GM12878 (cell line): Measurements from ENCODE around the gene CNKSR1. TPM values are rescaled to one million over a fixed set of nuclear protein-coding genes. Genes with fewer than 3 reads are reported as not detected.

Source experiments
- ATAC-seq: fragments of 200-7000 bp; cut with Tn5 transposase; 3 replicates; pipeline ENCODE4 v1.9.1; 2020; ENCODE audit warnings: mild to moderate bottlenecking, moderate library complexity
- BruUV-seq: library from RNA; stranded (reverse); fragments of 400-500 nt; replicated peaks from 2 replicates; lab custom pipeline; 2021; lab: Mats Ljungman, UMichigan
- CTCF ChIA-PET: fragments of 300-600 bp; sonication (Branson Sonifier 250); formaldehyde crosslinking; extraction: SDS; loops from one replicate; lab custom pipeline; 2021; ENCODE audit warnings: inconsistent platforms; lab: Yijun Ruan, JAX
- POLR2A ChIA-PET: fragments of 350-600 bp; formaldehyde crosslinking; extraction: SDS; loops from one replicate; lab custom pipeline; 2021; ENCODE audit warnings: inconsistent platforms; lab: Charles Lee
- RAD21 ChIA-PET: fragments of 300-600 bp; sonication (Branson Sonifier 250); formaldehyde crosslinking; loops from one replicate; lab custom pipeline; 2023; ENCODE audit warnings: antibody characterized with exemption; ENCODE audit not compliant: unreplicated experiment; lab: Charles Lee
- SMC1A ChIA-PET: fragments of 300-600 bp; sonication (Branson Sonifier 250); formaldehyde crosslinking; loops from one replicate; lab custom pipeline; 2023; ENCODE audit not compliant: unreplicated experiment, uncharacterized antibody; lab: Charles Lee
- DNase-seq: peaks from one replicate; pipeline ENCODE4 v3.0.0-alpha.2; 2011; ENCODE audit warnings: low read depth, low spot score
- FAIRE-seq: peaks from 3 replicates; lab custom pipeline; 2011; peaks lifted over from hg19 to GRCh38; lab: Jason Lieb, UNC
- H2AFZ ChIP-seq: 2 replicates; pipeline ENCODE4 v1.6.0; 2011; ENCODE audit warnings: low read depth, low read length, control low read depth; ENCODE audit not compliant: control insufficient read depth
- H3K27ac ChIP-seq: 2 replicates; pipeline ENCODE4 v1.5.1; 2011; ENCODE audit warnings: control low read depth; ENCODE audit not compliant: control insufficient read depth, insufficient read depth
- H3K27me3 ChIP-seq, 2 experiments: replicated peaks in 1 of 2; 2 replicates each; pipeline versions ENCODE4 v1.6.0 to v1.6.1; 2011; ENCODE audit warnings: low read length in 1 of 2; ENCODE audit not compliant: control insufficient read depth in 2 of 2, insufficient read depth in 2 of 2
- H3K36me3 ChIP-seq, 2 experiments: 2 replicates each; pipeline ENCODE4 v1.5.1; 2011; ENCODE audit warnings: low read length in 1 of 2; ENCODE audit not compliant: control insufficient read depth in 2 of 2, insufficient read depth in 2 of 2
- H3K4me1 ChIP-seq: 2 replicates; pipeline ENCODE4 v1.6.1; 2011; ENCODE audit warnings: mild to moderate bottlenecking, low read length, moderate library complexity, mixed read lengths; ENCODE audit not compliant: control insufficient read depth, insufficient read depth
- H3K4me2 ChIP-seq: 2 replicates; pipeline ENCODE4 v1.6.0; 2011; ENCODE audit warnings: control low read depth; ENCODE audit not compliant: control insufficient read depth, insufficient read depth
- H3K4me3 ChIP-seq: fragments of 200-600 bp; sonication (generic); 2 replicates; pipeline ENCODE4 v1.5.1; 2016
- H3K79me2 ChIP-seq: 2 replicates; pipeline ENCODE4 v1.6.0; 2011; ENCODE audit warnings: low read length; ENCODE audit not compliant: control insufficient read depth, insufficient read depth
- H3K9ac ChIP-seq: 2 replicates; pipeline ENCODE4 v1.8.0; 2011; ENCODE audit warnings: low read length, control low read depth, mixed read lengths; ENCODE audit not compliant: control insufficient read depth, insufficient read depth
- H3K9me3 ChIP-seq: replicated peaks from 3 replicates; pipeline ENCODE4 v1.5.1; 2011; ENCODE audit warnings: mild to moderate bottlenecking, low read length; ENCODE audit not compliant: control insufficient read depth, insufficient read depth
- H4K20me1 ChIP-seq: 2 replicates; pipeline ENCODE4 v1.6.0; 2011; ENCODE audit not compliant: control insufficient read depth, insufficient read depth
- CBX3 ChIP-seq: fragments of 200-600 bp; sonication (generic); IDR thresholded peaks from 2 replicates; pipeline ENCODE4 v1.6.1; 2016; ENCODE audit warnings: low read depth, borderline replicate concordance
- CHD2 ChIP-seq: IDR thresholded peaks from 2 replicates; pipeline ENCODE4 v1.6.1; 2011; ENCODE audit warnings: low read depth, low read length, improper control_type of control experiment, borderline replicate concordance
- CREB1 ChIP-seq: IDR thresholded peaks from 2 replicates; pipeline ENCODE4 v1.6.1; 2012; ENCODE audit warnings: low read depth, mild to moderate bottlenecking, inconsistent platforms
- DPF2 ChIP-seq: fragments of 450-650 bp; IDR thresholded peaks from 2 replicates; pipeline ENCODE4 v1.6.1; 2017; ENCODE audit warnings: mild to moderate bottlenecking
- EGR1 ChIP-seq, 2 experiments: IDR thresholded peaks; 1 replicate in 1 of 2; 2 replicates in 1 of 2; pipeline ENCODE4 v1.6.1; 2011 to 2012; ENCODE audit warnings: low read depth in 2 of 2, low read length in 2 of 2, borderline replicate concordance in 1 of 2, mild to moderate bottlenecking in 1 of 2, moderate library complexity in 1 of 2
- IKZF2 ChIP-seq, 2 experiments: fragments of 450-650 bp; IDR thresholded peaks; 2 replicates each; pipeline ENCODE4 v1.6.1; 2017; ENCODE audit warnings: mild to moderate bottlenecking in 2 of 2, moderate library complexity in 2 of 2
- KLF5 ChIP-seq: fragments of 450-650 bp; IDR thresholded peaks from 2 replicates; pipeline ENCODE4 v1.6.1; 2014; ENCODE audit warnings: mild to moderate bottlenecking; ENCODE audit not compliant: partially characterized antibody
- MYB ChIP-seq: fragments of 150-350 bp; IDR thresholded peaks from 2 replicates; pipeline ENCODE4 v1.6.1; 2014; ENCODE audit warnings: mild to moderate bottlenecking, low read depth, low read length, borderline replicate concordance
- NFIC ChIP-seq: IDR thresholded peaks from 2 replicates; pipeline ENCODE4 v1.6.1; 2012; ENCODE audit warnings: low read depth, mild to moderate bottlenecking, inconsistent platforms, low read length, moderate library complexity
- NFYA ChIP-seq: IDR thresholded peaks from 2 replicates; pipeline ENCODE4 v1.6.1; 2011; ENCODE audit warnings: low read depth, mild to moderate bottlenecking, low read length, improper control_type of control experiment, borderline replicate concordance
- NR2C1 ChIP-seq: fragments of 450-650 bp; IDR thresholded peaks from 2 replicates; pipeline ENCODE4 v1.6.1; 2017; ENCODE audit warnings: antibody characterized with exemption, mild to moderate bottlenecking, moderate library complexity
- NRF1 ChIP-seq: conservative IDR thresholded peaks from 2 replicates; pipeline ENCODE4 v1.6.1; 2011; ENCODE audit warnings: mild to moderate bottlenecking, low read depth, low read length, improper control_type of control experiment
- POLR2AphosphoS2 ChIP-seq: IDR thresholded peaks from 2 replicates; pipeline ENCODE4 v1.6.1; 2011; ENCODE audit warnings: low read depth, mild to moderate bottlenecking, low read length, improper control_type of control experiment, moderate library complexity
- RAD21 ChIP-seq: IDR thresholded peaks from 2 replicates; pipeline ENCODE4 v1.6.1; 2011; ENCODE audit warnings: mild to moderate bottlenecking, low read depth, low read length, moderate library complexity; ENCODE audit not compliant: insufficient read depth
- SP1 ChIP-seq: IDR thresholded peaks from one replicate; pipeline ENCODE4 v1.6.1; 2011; ENCODE audit warnings: low read depth, low read length
- SUZ12 ChIP-seq: fragments of 200-600 bp; sonication (generic); IDR thresholded peaks from one replicate; pipeline ENCODE4 v1.6.1; 2018; ENCODE audit warnings: antibody characterized with exemption, mild to moderate bottlenecking; ENCODE audit not compliant: unreplicated experiment
- TBL1XR1 ChIP-seq: IDR thresholded peaks from 2 replicates; pipeline ENCODE4 v1.6.1; 2012; ENCODE audit warnings: low read depth, low read length, improper control_type of control experiment
- ZBED1 ChIP-seq: IDR thresholded peaks from 2 replicates; pipeline ENCODE4 v1.6.1; 2016; ENCODE audit warnings: borderline replicate concordance
- WGBS: methylation state at CpG from one replicate; pipeline ENCODE4 v1.1.6; 2016; ENCODE audit warnings: low lambda C conversion rate; ENCODE audit not compliant: insufficient replicate concordance, insufficient coverage; ENCODE audit errors: missing lambda C conversion rate; 5-methylcytosine and 5-hydroxymethylcytosine counted together
- in situ Hi-C: fragments of 300-500 bp; cut with MboI; formaldehyde crosslinking; loops from 9 replicates; pipeline ENCODE4 v1.14.3; 2018; ENCODE audit warnings: mixed read lengths
- intact Hi-C: fragments of 100-400 bp; cut with micrococcal nuclease; formaldehyde crosslinking; loops from one replicate; pipeline ENCODE4 v1.14.2; 2022; ENCODE audit not compliant: unreplicated experiment
- polyA plus RNA-seq, 11 experiments: library from polyadenylated mRNA; depleted of rRNA in 4 of 11; unstranded in 6 of 11; stranded (reverse) in 5 of 11; fragments of >200 nt; fragmentation: Nextera tagmentation in 4 of 11; fragmentation: Illumina TruSeq in 1 of 11; extraction: Ambion mirVana in 4 of 11; extraction: Trizol in 1 of 11; gene quantifications; 1 replicate in 1 of 11; 2 replicates in 10 of 11; pipeline versions ENCODE4 v1.2.1 to v1.2.3, GENCODE V29; 2011 to 2016; ENCODE audit warnings: inconsistent platforms in 2 of 11, missing spikeins in 2 of 11, low read depth in 1 of 11
- total RNA-seq, 4 experiments: library from RNA; depleted of rRNA in 3 of 4; stranded (reverse); fragments of >200 nt in 3 of 4; fragmentation: Illumina TruSeq in 1 of 4; extraction: Trizol in 1 of 4; gene quantifications; 2 replicates each; pipeline versions ENCODE4 v1.2.1 to v1.2.3, GENCODE V29; 2013 to 2021
- TF ChIP-seq, protein P1 (sequence below): IDR thresholded peaks from 2 replicates; pipeline ENCODE4 v1.6.1; 2012; ENCODE audit warnings: improper control_type of control experiment, low read depth, low read length; ENCODE audit not compliant: insufficient replicate concordance

Gene CNKSR1
- total and polyA plus RNA-seq, 10 of the 15 experiments (the other 5 are each of a cell fraction or from before 2014, with no cell fraction given) = 0.06 to 1.2 (median 0.86) TPM

DNA sequence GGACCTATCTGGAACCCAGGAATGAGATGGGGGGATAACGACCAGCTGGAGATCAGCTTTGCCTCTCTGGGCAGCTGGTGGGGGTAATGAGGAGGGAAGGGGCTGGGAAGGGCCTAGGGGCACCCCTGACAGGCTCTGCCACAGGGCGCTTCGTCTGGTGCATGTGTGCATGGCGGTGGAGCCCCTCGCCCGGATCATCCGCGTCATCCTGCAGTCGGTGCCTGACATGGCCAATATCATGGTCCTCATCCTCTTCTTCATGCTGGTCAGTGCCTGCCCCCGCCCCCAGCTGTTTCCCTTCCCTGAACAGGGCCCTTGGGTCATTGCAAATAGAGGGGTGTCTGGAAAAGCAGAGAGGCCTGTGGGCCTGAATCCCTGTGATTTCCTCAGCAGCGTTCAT, 20.5 kb downstream of the CNKSR1 start (continued):
- TF ChIP-seq EGR1 (IDR thresholded peaks at IDR 0.05; ENCODE audit: borderline replicate concordance in 1 of 2, low read depth in 2 of 2, low read length in 2 of 2) = no peak
- no peak for TF ChIP-seq NR2C1

GRCh38 chr1:26200413-26200812, 23.1 kb downstream of the CNKSR1 start:
- in situ Hi-C loops = no loop called here
- no peak for ATAC-seq
- DNase-seq = no peak
- CTCF ChIA-PET = no interaction called here
- intact Hi-C loops = no loop called here
- Histone ChIP-seq H3K9ac (no peak overlapping the region), H3K36me3 (no peaks in the 10 kb centered on the region), H3K9me3 (no peaks in the 10 kb centered on the region), H3K4me3 (no peak overlapping the region), H3K79me2 (no peaks in the 10 kb centered on the region), H4K20me1 (no peaks in the 10 kb centered on the region)
- WGBS = 26% methylated on average over 5 of the region's 5 CpGs
- no peak for FAIRE-seq
- TF ChIP-seq SP1 = no peak
- TF ChIP-seq, protein P1, sequence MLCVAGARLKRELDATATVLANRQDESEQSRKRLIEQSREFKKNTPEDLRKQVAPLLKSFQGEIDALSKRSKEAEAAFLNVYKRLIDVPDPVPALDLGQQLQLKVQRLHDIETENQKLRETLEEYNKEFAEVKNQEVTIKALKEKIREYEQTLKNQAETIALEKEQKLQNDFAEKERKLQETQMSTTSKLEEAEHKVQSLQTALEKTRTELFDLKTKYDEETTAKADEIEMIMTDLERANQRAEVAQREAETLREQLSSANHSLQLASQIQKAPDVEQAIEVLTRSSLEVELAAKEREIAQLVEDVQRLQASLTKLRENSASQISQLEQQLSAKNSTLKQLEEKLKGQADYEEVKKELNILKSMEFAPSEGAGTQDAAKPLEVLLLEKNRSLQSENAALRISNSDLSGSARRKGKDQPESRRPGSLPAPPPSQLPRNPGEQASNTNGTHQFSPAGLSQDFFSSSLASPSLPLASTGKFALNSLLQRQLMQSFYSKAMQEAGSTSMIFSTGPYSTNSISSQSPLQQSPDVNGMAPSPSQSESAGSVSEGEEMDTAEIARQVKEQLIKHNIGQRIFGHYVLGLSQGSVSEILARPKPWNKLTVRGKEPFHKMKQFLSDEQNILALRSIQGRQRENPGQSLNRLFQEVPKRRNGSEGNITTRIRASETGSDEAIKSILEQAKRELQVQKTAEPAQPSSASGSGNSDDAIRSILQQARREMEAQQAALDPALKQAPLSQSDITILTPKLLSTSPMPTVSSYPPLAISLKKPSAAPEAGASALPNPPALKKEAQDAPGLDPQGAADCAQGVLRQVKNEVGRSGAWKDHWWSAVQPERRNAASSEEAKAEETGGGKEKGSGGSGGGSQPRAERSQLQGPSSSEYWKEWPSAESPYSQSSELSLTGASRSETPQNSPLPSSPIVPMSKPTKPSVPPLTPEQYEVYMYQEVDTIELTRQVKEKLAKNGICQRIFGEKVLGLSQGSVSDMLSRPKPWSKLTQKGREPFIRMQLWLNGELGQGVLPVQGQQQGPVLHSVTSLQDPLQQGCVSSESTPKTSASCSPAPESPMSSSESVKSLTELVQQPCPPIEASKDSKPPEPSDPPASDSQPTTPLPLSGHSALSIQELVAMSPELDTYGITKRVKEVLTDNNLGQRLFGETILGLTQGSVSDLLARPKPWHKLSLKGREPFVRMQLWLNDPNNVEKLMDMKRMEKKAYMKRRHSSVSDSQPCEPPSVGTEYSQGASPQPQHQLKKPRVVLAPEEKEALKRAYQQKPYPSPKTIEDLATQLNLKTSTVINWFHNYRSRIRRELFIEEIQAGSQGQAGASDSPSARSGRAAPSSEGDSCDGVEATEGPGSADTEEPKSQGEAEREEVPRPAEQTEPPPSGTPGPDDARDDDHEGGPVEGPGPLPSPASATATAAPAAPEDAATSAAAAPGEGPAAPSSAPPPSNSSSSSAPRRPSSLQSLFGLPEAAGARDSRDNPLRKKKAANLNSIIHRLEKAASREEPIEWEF = no peak
- TF ChIP-seq NFIC = no peak
- no peak for TF ChIP-seq POLR2AphosphoS2
- TF ChIP-seq CBX3 = no peak
- no peak for TF ChIP-seq NRF1
- TF ChIP-seq KLF5 = no peak
- no peak for TF ChIP-seq CHD2
- TF ChIP-seq NFYA = no peak
- TF ChIP-seq ZBED1 = no peak
- no peak for TF ChIP-seq DPF2
- TF ChIP-seq RAD21 = no peak
- no peak for TF ChIP-seq IKZF2 (IDR thresholded peaks at IDR 0.05)
- no peak for TF ChIP-seq TBL1XR1
- no peak for TF ChIP-seq SUZ12
- TF ChIP-seq CREB1 = no peak
- no peak for TF ChIP-seq MYB
- TF ChIP-seq, all 136 proteins: peak for 0
- Histone ChIP-seq H3K27me3 (peaks cover 0 to 3% of the 10 kb centered on the region in 2 experiments; a peak in 2 of 4 replicates), H2AFZ (no peak overlapping the region), H3K27ac (no peak overlapping the region), H3K4me2 (no peak overlapping the region), H3K4me1 (no peaks in the 10 kb centered on the region)
- ChIA-PET RAD21 (no interaction called here), POLR2A (no interaction called here), SMC1A (no interaction called here)
- no TSS peak for BruUV-seq
